Measurements from ENCODE around the gene SEPTIN12. TPM values are rescaled to one million over a fixed set of nuclear protein-coding genes. Genes with fewer than 3 reads are reported as not detected.
A peak's percentile ranks its signal among the peaks of the same experiment; 100 is the strongest.

The SEPTIN12 gene
- total RNA-seq, 1 experiment from 2014 or later = not detected

GRCh38 chr16:4803898-4804762 lies 16.0 kb upstream of the SEPTIN12 start:
- BruUV-seq (replicated peaks) = no TSS peak
- DNase-seq (ENCODE audit: low spot score) = no peak
- CTCF ChIA-PET = no interaction called here
- POLR2A ChIA-PET (ENCODE audit: low non-redundant PET) = no interaction called here
- Histone ChIP-seq H3K9me3 (ENCODE audit: low read depth, low read length, poor library complexity, severe bottlenecking) (no peaks in the 10 kb centered on the region), H3K4me1 (ENCODE audit: insufficient read depth, low read length, poor library complexity, severe bottlenecking) (peaks cover 3% of the 10 kb centered on the region), H3K4me3 (ENCODE audit: low read depth, low read length, poor library complexity, severe bottlenecking) (no peak overlapping the region), H3K27ac (ENCODE audit: low read depth, low read length, poor library complexity, severe bottlenecking) (no peak overlapping the region), H3K27me3 (replicated peaks; ENCODE audit: insufficient read depth, low read depth, low read length, poor library complexity) (no peaks in the 10 kb centered on the region), H3K36me3 (ENCODE audit: insufficient read depth, low read length, poor library complexity, severe bottlenecking) (peaks cover 29% of the 10 kb centered on the region)
- intact Hi-C loops (cut with micrococcal nuclease; ENCODE audit: unreplicated experiment) = no loop called here
- TF ChIP-seq CTCF (conservative IDR thresholded peaks at IDR 0.05; ENCODE audit: low read depth, low read length) = no peak
- no peak for TF ChIP-seq EZH2 (IDR thresholded peaks at IDR 0.05; ENCODE audit: borderline replicate concordance, low read depth, low read length, poor library complexity, severe bottlenecking)

- no peak for DNase-seq (ENCODE audit: low spot score)
- H3K27me3 ChIP-seq (replicated peaks; ENCODE audit: insufficient read depth, low read depth, low read length, poor library complexity) = no peaks in the 10 kb centered on the region
- no peak overlapping the region for H3K27ac ChIP-seq (ENCODE audit: low read depth, low read length, poor library complexity, severe bottlenecking)
- peaks cover 3% of the 10 kb centered on the region for H3K4me1 ChIP-seq (ENCODE audit: insufficient read depth, low read length, poor library complexity, severe bottlenecking)
- peak overlapping the region; percentile 86 for H3K4me3 ChIP-seq (ENCODE audit: low read depth, low read length, poor library complexity, severe bottlenecking)
- H3K9me3 ChIP-seq (ENCODE audit: low read depth, low read length, poor library complexity, severe bottlenecking) = no peaks in the 10 kb centered on the region
- CTCF ChIA-PET = no interaction called here
- intact Hi-C loops (cut with micrococcal nuclease; ENCODE audit: unreplicated experiment) = no loop called here
- TSS peak; percentile 78 for BruUV-seq (replicated peaks)
- H3K36me3 ChIP-seq (ENCODE audit: insufficient read depth, low read length, poor library complexity, severe bottlenecking) = peaks cover 22% of the 10 kb centered on the region
- TF ChIP-seq CTCF (conservative IDR thresholded peaks at IDR 0.05; ENCODE audit: low read depth, low read length) (no peak), EZH2 (IDR thresholded peaks at IDR 0.05; ENCODE audit: borderline replicate concordance, low read depth, low read length, poor library complexity, severe bottlenecking) (no peak)
- POLR2A ChIA-PET (ENCODE audit: low non-redundant PET) = no interaction called here
Observed at GRCh38 chr16:4803401-4803844, 15.3 kb upstream of the SEPTIN12 start.

- Histone ChIP-seq H3K9me3 (ENCODE audit: low read depth, low read length, poor library complexity, severe bottlenecking) (no peaks in the 10 kb centered on the region), H3K4me1 (ENCODE audit: insufficient read depth, low read length, poor library complexity, severe bottlenecking) (peaks cover 3% of the 10 kb centered on the region), H3K4me3 (ENCODE audit: low read depth, low read length, poor library complexity, severe bottlenecking) (peak overlapping the region; percentile 86), H3K27ac (ENCODE audit: low read depth, low read length, poor library complexity, severe bottlenecking) (peak overlapping the region; percentile 2), H3K36me3 (ENCODE audit: insufficient read depth, low read length, poor library complexity, severe bottlenecking) (peaks cover 17% of the 10 kb centered on the region), H3K27me3 (replicated peaks; ENCODE audit: insufficient read depth, low read depth, low read length, poor library complexity) (no peaks in the 10 kb centered on the region)
- POLR2A ChIA-PET (ENCODE audit: low non-redundant PET) = no interaction called here
- intact Hi-C loops (cut with micrococcal nuclease; ENCODE audit: unreplicated experiment) = no loop called here
- TF ChIP-seq CTCF (conservative IDR thresholded peaks at IDR 0.05; ENCODE audit: low read depth, low read length) = no peak
- TF ChIP-seq EZH2 (IDR thresholded peaks at IDR 0.05; ENCODE audit: borderline replicate concordance, low read depth, low read length, poor library complexity, severe bottlenecking) = no peak
- no TSS peak for BruUV-seq (replicated peaks)
- CTCF ChIA-PET = interaction anchor here (0.6 kb wide), 1 partner anchor 108 kb away, joined by 3 read pairs; no protein-coding TSS in a partner anchor
- DNase-seq (ENCODE audit: low spot score) = peak; percentile 92
Observed at GRCh38 chr16:4802659-4803287, 14.6 kb upstream of the SEPTIN12 start.

Measured in A673 (cell line).